ENCODE data around the gene SPEF1.

Gene SPEF1

GRCh38 chr20:3744806-3745685 lies 36.2 kb downstream of the SPEF1 start:
- peak; percentile 45 for DNase-seq

GRCh38 chr20:3744037-3744436 lies 37.2 kb downstream of the SPEF1 start:
- no peak for DNase-seq

GRCh38 chr20:3743251-3743650 lies 38.0 kb downstream of the SPEF1 start:
- DNase-seq = no peak

GRCh38 chr20:3741836-3742458 lies 39.3 kb downstream of the SPEF1 start:
- DNase-seq = no peak

- no peak for DNase-seq
Measured at GRCh38 chr20:3740615-3741301, 40.5 kb downstream of the SPEF1 start.

GRCh38 chr20:3739926-3740451 lies 41.3 kb downstream of the SPEF1 start:
- no peak for DNase-seq

- no peak for DNase-seq
Measured at GRCh38 chr20:3739054-3739925, 42.0 kb downstream of the SPEF1 start.

GRCh38 chr20:3738111-3739053 lies 42.9 kb downstream of the SPEF1 start:
- DNase-seq = no peak

GRCh38 chr20:3735768-3736167 lies 45.5 kb downstream of the SPEF1 start:
- no peak for DNase-seq

GRCh38 chr20:3734111-3734843 lies 47.0 kb downstream of the SPEF1 start:
- no peak for DNase-seq

GRCh38 chr20:3733119-3733995 lies 47.9 kb downstream of the SPEF1 start:
- peak; percentile 51 for DNase-seq

GRCh38 chr20:3732327-3733118 lies 48.7 kb downstream of the SPEF1 start, which contains the start of gene HSPA12B:
TSS of gene HSPA12B (plus strand) at chr20:3732685. CDS start at chr20:3738675, 5,990 bp downstream.
- peak; percentile 79 for DNase-seq

- DNase-seq = no peak
Measured at GRCh38 chr20:3731944-3732326, 49.3 kb downstream of the SPEF1 start.

- no peak for DNase-seq
Measured at GRCh38 chr20:3730803-3731672, 50.2 kb downstream of the SPEF1 start.

- DNase-seq = no peak
Measured at GRCh38 chr20:3729811-3730540, 51.3 kb downstream of the SPEF1 start.

- no peak for DNase-seq
Measured at GRCh38 chr20:3729378-3729777, 51.9 kb downstream of the SPEF1 start.

- no peak for DNase-seq
Measured at GRCh38 chr20:3728876-3729275, 52.4 kb downstream of the SPEF1 start.
